GM23338 (cell line): ENCODE results near the gene NEMP2. TPM values are rescaled to one million over a fixed set of nuclear protein-coding genes. Genes with fewer than 3 reads are reported as not detected.

ENCODE experiments used
- ATAC-seq: fragments of 200-7000 bp; cut with Tn5 transposase; 3 replicates; pipeline ENCODE4 v1.9.1; 2020
- DNase-seq: peaks from one replicate; pipeline ENCODE4 v3.0.0-alpha.2; 2015; ENCODE audit warnings: low spot score
- H2AFZ ChIP-seq: fragments of 200-600 bp; sonication (generic); 2 replicates; pipeline ENCODE4 v1.8.0; 2016; ENCODE audit warnings: antibody characterized with exemption, mild to moderate bottlenecking, moderate library complexity
- H3F3A ChIP-seq: fragments of 200-600 bp; sonication (generic); replicated peaks from 2 replicates; pipeline ENCODE4 v1.8.0; 2017; ENCODE audit warnings: antibody characterized with exemption, mixed run types, low read depth
- H3K27ac ChIP-seq: fragments of 200-600 bp; sonication (generic); 2 replicates; pipeline ENCODE4 v1.6.1; 2016; ENCODE audit warnings: low read depth
- H3K27me3 ChIP-seq: fragments of 200-600 bp; sonication (generic); 2 replicates; pipeline ENCODE4 v1.8.0; 2016; ENCODE audit warnings: mild to moderate bottlenecking, mixed run types, moderate library complexity; ENCODE audit not compliant: insufficient read depth
- H3K36me3 ChIP-seq: fragments of 200-600 bp; sonication (generic); 2 replicates; pipeline ENCODE4 v1.8.0; 2016; ENCODE audit warnings: mild to moderate bottlenecking; ENCODE audit not compliant: insufficient read depth
- H3K4me1 ChIP-seq: fragments of 200-600 bp; sonication (generic); 2 replicates; pipeline ENCODE4 v1.8.0; 2016; ENCODE audit warnings: mild to moderate bottlenecking, moderate library complexity; ENCODE audit not compliant: insufficient read depth
- H3K4me2 ChIP-seq: fragments of 200-600 bp; sonication (generic); 2 replicates; pipeline ENCODE4 v1.7.1; 2017; ENCODE audit warnings: mixed run types
- H3K4me3 ChIP-seq: fragments of 200-600 bp; sonication (generic); 2 replicates; pipeline ENCODE4 v1.6.1; 2016; ENCODE audit warnings: mixed run types
- H3K79me2 ChIP-seq: fragments of 200-600 bp; sonication (generic); replicated peaks from 2 replicates; pipeline ENCODE4 v1.8.0; 2017; ENCODE audit warnings: mild to moderate bottlenecking; ENCODE audit not compliant: insufficient read depth
- H3K9me2 ChIP-seq: fragments of 200-600 bp; sonication (generic); 2 replicates; pipeline ENCODE4 v1.8.0; 2017; ENCODE audit not compliant: insufficient read depth
- H4K20me1 ChIP-seq: fragments of 200-600 bp; sonication (generic); replicated peaks from 2 replicates; pipeline ENCODE4 v1.8.0; 2017; ENCODE audit warnings: mild to moderate bottlenecking; ENCODE audit not compliant: insufficient read depth
- H3K27ac Mint-ChIP-seq: 2 replicates; pipeline ENCODE4 v1.8.0; 2020; ENCODE audit warnings: inconsistent platforms, mild to moderate bottlenecking, moderate library complexity, mixed read lengths
- H3K27me3 Mint-ChIP-seq: 3 replicates; pipeline ENCODE4 v1.8.0; 2022; ENCODE audit warnings: low read depth, mild to moderate bottlenecking, moderate library complexity, mixed read lengths, inconsistent platforms; ENCODE audit not compliant: insufficient read depth, poor library complexity
- H3K36me3 Mint-ChIP-seq: 3 replicates; pipeline ENCODE4 v1.8.0; 2021; ENCODE audit warnings: low read depth, mild to moderate bottlenecking, inconsistent platforms, moderate library complexity, mixed read lengths
- H3K4me1 Mint-ChIP-seq: 3 replicates; pipeline ENCODE4 v1.8.0; 2020; ENCODE audit warnings: mild to moderate bottlenecking, inconsistent platforms, mixed read lengths
- H3K4me3 Mint-ChIP-seq: 3 replicates; pipeline ENCODE4 v1.8.0; 2021; ENCODE audit warnings: moderate library complexity, mild to moderate bottlenecking, inconsistent platforms, mixed read lengths
- H3K9me3 Mint-ChIP-seq: 3 replicates; pipeline ENCODE4 v1.8.0; 2020; ENCODE audit warnings: moderate library complexity, mild to moderate bottlenecking, inconsistent platforms, mixed read lengths
- CREB1 ChIP-seq: fragments of 250-450 bp; sonication (Bioruptor Pico); IDR thresholded peaks from 2 replicates; pipeline ENCODE4 v1.5.0; 2020; ENCODE audit warnings: low read depth, mild to moderate bottlenecking, moderate library complexity
- CTCF ChIP-seq, 2 experiments: fragments of 200-600 bp in 1 of 2; sonication (generic) in 1 of 2; conservative IDR thresholded peaks; 2 replicates each; pipeline versions ENCODE4 v1.5.1 to v1.6.1; 2016 to 2017; ENCODE audit warnings: antibody characterized with exemption in 2 of 2, low read depth in 2 of 2, mild to moderate bottlenecking in 2 of 2, moderate library complexity in 1 of 2
- ETS1 ChIP-seq: IDR thresholded peaks from 2 replicates; pipeline ENCODE4 v1.6.1; 2016; ENCODE audit warnings: antibody characterized with exemption
- EZH2 ChIP-seq: fragments of 200-600 bp; sonication (generic); IDR thresholded peaks from one replicate; pipeline ENCODE4 v1.8.0; 2017; ENCODE audit warnings: antibody characterized with exemption, mild to moderate bottlenecking, low read depth; ENCODE audit not compliant: unreplicated experiment
- EZH2phosphoT487 ChIP-seq: fragments of 200-600 bp; sonication (generic); IDR thresholded peaks from one replicate; pipeline ENCODE4 v1.8.1; 2018; ENCODE audit warnings: antibody characterized with exemption; ENCODE audit not compliant: unreplicated experiment
- JUNB ChIP-seq: IDR thresholded peaks from one replicate; pipeline ENCODE4 v1.6.1; 2016; ENCODE audit warnings: antibody characterized with exemption; ENCODE audit not compliant: unreplicated experiment
- NANOG ChIP-seq: IDR thresholded peaks from 2 replicates; pipeline ENCODE4 v1.6.1; 2016; ENCODE audit warnings: antibody characterized with exemption, borderline replicate concordance
- POLR2AphosphoS5 ChIP-seq: IDR thresholded peaks from 2 replicates; pipeline ENCODE4 v1.6.1; 2016; ENCODE audit warnings: antibody characterized with exemption, low read depth
- REST ChIP-seq: IDR thresholded peaks from one replicate; pipeline ENCODE4 v1.6.1; 2018; ENCODE audit warnings: antibody characterized with exemption; ENCODE audit not compliant: unreplicated experiment
- STAT1 ChIP-seq: IDR thresholded peaks from one replicate; pipeline ENCODE4 v1.6.1; 2016; ENCODE audit warnings: antibody characterized with exemption; ENCODE audit not compliant: unreplicated experiment
- ZNF114 ChIP-seq: fragments of 250-450 bp; sonication (Bioruptor Pico); IDR thresholded peaks from 2 replicates; pipeline ENCODE4 v1.5.0; 2020; ENCODE audit warnings: mild to moderate bottlenecking, moderate library complexity
- ZNF331 ChIP-seq: fragments of 250-450 bp; sonication (Bioruptor Pico); IDR thresholded peaks from 2 replicates; pipeline ENCODE4 v1.5.0; 2020; ENCODE audit warnings: low read depth, mild to moderate bottlenecking, moderate library complexity
- ZNF462 ChIP-seq: fragments of 250-450 bp; sonication (Bioruptor Pico); IDR thresholded peaks from 2 replicates; pipeline ENCODE4 v1.5.0; 2020; ENCODE audit warnings: mild to moderate bottlenecking, moderate library complexity
- polyA plus RNA-seq: library from polyadenylated mRNA; unstranded; fragments of >200 nt; fragmentation: Nextera tagmentation; extraction: Ambion mirVana; gene quantifications from 2 replicates; pipeline ENCODE4 v1.2.1, GENCODE V29; 2016
- total RNA-seq: library from RNA; depleted of rRNA; stranded (reverse); fragments of >200 nt; shearing (Covaris generic); gene quantifications from 2 replicates; pipeline ENCODE4 v1.2.3, GENCODE V29; 2014

Gene NEMP2
- total and polyA plus RNA-seq, 2 experiments from 2014 or later: 1.2 to 4.0 TPM

- no peaks in the 10 kb centered on the region for H4K20me1 ChIP-seq
Measured at GRCh38 chr2:190527918-190528317, 6.6 kb downstream of the NEMP2 start.

More at GRCh38 chr2:190527918-190528317, 6.6 kb downstream of the NEMP2 start:
- Histone ChIP-seq H3K4me1 (peaks cover 5% of the 10 kb centered on the region; the same call in 1 of the 2 replicates), H3K4me2 (no peak overlapping the region), H3K9me2 (no peaks in the 10 kb centered on the region), H2AFZ (no peak overlapping the region), H3K4me3 (no peak overlapping the region), H3K27me3 (no peaks in the 10 kb centered on the region), H3F3A (no peaks in the 10 kb centered on the region), H3K36me3 (no peaks in the 10 kb centered on the region), H3K79me2 (no peaks in the 10 kb centered on the region), H3K27ac (no peak overlapping the region)
- peak; percentile 30 for DNase-seq
- peak; percentile 45 for ATAC-seq
- TF ChIP-seq ZNF462 (CRISPR knock-in tag) (no peak), NANOG (no peak), JUNB (no peak), ZNF331 (no peak), ETS1 (no peak), STAT1 (no peak), CREB1 (no peak), CTCF (conservative IDR thresholded peaks at IDR 0.05; ENCODE audit: low read depth in 2 of 2) (no peak), EZH2phosphoT487 (no peak), EZH2 (no peak), POLR2AphosphoS5 (no peak), ZNF114 (CRISPR knock-in tag) (no peak), REST (no peak)
- Mint-ChIP-seq H3K27me3 (peaks cover 2% of the 10 kb centered on the region), H3K36me3 (no peaks in the 10 kb centered on the region; the same call in 1 of the 3 replicates), H3K9me3 (no peaks in the 10 kb centered on the region), H3K4me1 (peaks cover 21% of the 10 kb centered on the region), H3K4me3 (no peak overlapping the region), H3K27ac (no peak overlapping the region)
